Stimulated activated CD8-positive, alpha-beta memory T cell treated with anti-CD3 and anti-CD28 coated beads, Interleukin-12 subunit alpha, Interleukin-12 subunit beta, amount 100 ng/mL, for 4 hours (primary cell): ENCODE measurements around the gene KIAA1328.

Experiments used
- DNase-seq: peaks from one replicate; pipeline ENCODE4 v3.0.0-alpha.2; 2020; ENCODE audit warnings: low read depth

KIAA1328 gene

GRCh38 chr18:37219257-37219656 is 390.3 kb downstream of the KIAA1328 start:
- DNase-seq = no peak

GRCh38 chr18:37222354-37222998 is 393.5 kb downstream of the KIAA1328 start:
- no peak for DNase-seq

- no peak for DNase-seq
Measured at GRCh38 chr18:37222999-37223378, 394.1 kb downstream of the KIAA1328 start.

GRCh38 chr18:37225279-37225678 is 396.4 kb downstream of the KIAA1328 start:
- no peak for DNase-seq

GRCh38 chr18:37230768-37231167 is 401.8 kb downstream of the KIAA1328 start:
- no peak for DNase-seq

- no peak for DNase-seq
Measured at GRCh38 chr18:37231251-37231650, 402.3 kb downstream of the KIAA1328 start.

GRCh38 chr18:37235583-37235982 is 406.7 kb downstream of the KIAA1328 start:
- no peak for DNase-seq

- DNase-seq = no peak
Measured at GRCh38 chr18:37238282-37239108, 409.6 kb downstream of the KIAA1328 start.

- no peak for DNase-seq
Measured at GRCh38 chr18:37242091-37242490, 413.2 kb downstream of the KIAA1328 start.

GRCh38 chr18:37242826-37243560 is 414.1 kb downstream of the KIAA1328 start:
- DNase-seq = no peak

- DNase-seq = no peak
Measured at GRCh38 chr18:37243741-37244140, 414.8 kb downstream of the KIAA1328 start.

- DNase-seq = no peak
Measured at GRCh38 chr18:37244618-37245017, 415.7 kb downstream of the KIAA1328 start.

- DNase-seq = no peak
Measured at GRCh38 chr18:37246779-37247340, 417.9 kb downstream of the KIAA1328 start.

- no peak for DNase-seq
Measured at GRCh38 chr18:37247497-37248161, 418.7 kb downstream of the KIAA1328 start.

- no peak for DNase-seq
Measured at GRCh38 chr18:37248281-37248680, 419.4 kb downstream of the KIAA1328 start.

- DNase-seq = no peak
Measured at GRCh38 chr18:37249171-37249886, 420.4 kb downstream of the KIAA1328 start.

- no peak for DNase-seq
Measured at GRCh38 chr18:37249895-37250618, 421.1 kb downstream of the KIAA1328 start.

GRCh38 chr18:37251679-37252078 is 422.8 kb downstream of the KIAA1328 start:
- DNase-seq = no peak

GRCh38 chr18:37252342-37252741 is 423.4 kb downstream of the KIAA1328 start:
- no peak for DNase-seq

- DNase-seq = no peak
Measured at GRCh38 chr18:37252854-37253393, 424.0 kb downstream of the KIAA1328 start.
